K562 (cell line): Measurements from ENCODE around the gene YEATS2. TPM values are rescaled to one million over a fixed set of nuclear protein-coding genes. Genes with fewer than 3 reads are reported as not detected.

Source experiments
- BHLHE40 ChIP-seq: IDR thresholded peaks from 2 replicates; pipeline ENCODE4 v1.6.1; 2011; ENCODE audit warnings: low read length, improper control_type of control experiment
- ELK3 ChIP-seq: fragments of 450-650 bp; formaldehyde crosslinking; IDR thresholded peaks from 2 replicates; pipeline ENCODE4 v1.4.0; 2020; ENCODE audit warnings: mild to moderate bottlenecking
- HNRNPK ChIP-seq: fragments of 200-400 bp; formaldehyde crosslinking; IDR thresholded peaks from one replicate; pipeline ENCODE4 v1.6.1; 2018; ENCODE audit warnings: mild to moderate bottlenecking, low read depth, low read length; ENCODE audit not compliant: poor library complexity, severe bottlenecking
- HNRNPLL ChIP-seq: fragments of 200-400 bp; formaldehyde crosslinking; IDR thresholded peaks from 2 replicates; pipeline ENCODE4 v1.6.1; 2017; ENCODE audit warnings: low read length, low read depth, mild to moderate bottlenecking; ENCODE audit not compliant: poor library complexity, severe bottlenecking
- ILF3 ChIP-seq: fragments of 450-650 bp; IDR thresholded peaks from 2 replicates; pipeline ENCODE4 v1.6.1; 2018; ENCODE audit warnings: antibody characterized with exemption, mild to moderate bottlenecking, moderate library complexity, borderline replicate concordance
- RB1 ChIP-seq: fragments of 450-650 bp; IDR thresholded peaks from 2 replicates; pipeline ENCODE4 v1.6.1; 2017; ENCODE audit warnings: low read depth, mild to moderate bottlenecking
- REST ChIP-seq, 2 experiments: fragments of 450-650 bp; formaldehyde crosslinking in 1 of 2; IDR thresholded peaks; 2 replicates each; pipeline versions ENCODE4 v1.4.0 to v1.6.1; 2014 to 2020; ENCODE audit warnings: mild to moderate bottlenecking in 2 of 2, borderline replicate concordance in 1 of 2, low read depth in 1 of 2
- SIN3B ChIP-seq: fragments of 450-650 bp; IDR thresholded peaks from 2 replicates; pipeline ENCODE4 v1.6.1; 2017; ENCODE audit warnings: low read depth, mild to moderate bottlenecking, moderate library complexity
- SIX5 ChIP-seq, 2 experiments: IDR thresholded peaks; 2 replicates each; pipeline ENCODE4 v1.6.1; 2011; ENCODE audit warnings: low read length in 2 of 2, borderline replicate concordance in 1 of 2, low read depth in 1 of 2, mild to moderate bottlenecking in 1 of 2, moderate library complexity in 1 of 2; ENCODE audit not compliant: insufficient read depth in 1 of 2
- TAF1 ChIP-seq: IDR thresholded peaks from 2 replicates; pipeline ENCODE4 v1.6.1; 2011; ENCODE audit warnings: mild to moderate bottlenecking, low read length, moderate library complexity; ENCODE audit not compliant: insufficient read depth, control insufficient read depth, severe bottlenecking; ENCODE audit errors: extremely low read depth
- TARDBP ChIP-seq: fragments of 450-650 bp; IDR thresholded peaks from 2 replicates; pipeline ENCODE4 v1.6.1; 2016
- ZBED1 ChIP-seq: IDR thresholded peaks from 2 replicates; pipeline ENCODE4 v1.6.1; 2014
- ZBTB2 ChIP-seq: fragments of 450-650 bp; IDR thresholded peaks from 2 replicates; pipeline ENCODE4 v1.6.1; 2016; ENCODE audit warnings: antibody characterized with exemption
- ZKSCAN8 ChIP-seq: fragments of 200-800 bp; sonication (Bioruptor generic); IDR thresholded peaks from 2 replicates; pipeline ENCODE4 v1.6.1; 2016; ENCODE audit warnings: missing genetic modification characterization, missing compliant biosample characterization
- ZNF511 ChIP-seq: sonication (generic); formaldehyde crosslinking; IDR thresholded peaks from 2 replicates; pipeline ENCODE4 v1.8.0; 2022; ENCODE audit warnings: mild to moderate bottlenecking, missing genetic modification reagents
- ZNF785 ChIP-seq: fragments of 250-450 bp; sonication (Bioruptor Pico); IDR thresholded peaks from 2 replicates; pipeline ENCODE4 v1.4.0; 2020; ENCODE audit warnings: mild to moderate bottlenecking
- polyA plus RNA-seq, 8 experiments: library from polyadenylated mRNA; depleted of rRNA in 4 of 8; stranded (reverse) in 5 of 8; unstranded in 3 of 8; fragments of >200 nt; fragmentation: Nextera tagmentation in 2 of 8; fragmentation: Illumina TruSeq in 1 of 8; extraction: Ambion mirVana in 2 of 8; extraction: Trizol in 1 of 8; gene quantifications; 2 replicates each; pipeline versions ENCODE4 v1.2.1 to v1.2.3, GENCODE V29; 2011 to 2014; ENCODE audit warnings: inconsistent platforms in 1 of 8, missing spikeins in 1 of 8
- total RNA-seq, 7 experiments: library from RNA; depleted of rRNA in 6 of 7; stranded (reverse); fragments of >200 nt in 6 of 7; fragmentation: Illumina TruSeq in 2 of 7; extraction: Trizol in 2 of 7; gene quantifications; 2 replicates each; pipeline versions ENCODE4 v1.2.1 to v1.2.3, GENCODE V29; 2011 to 2021; ENCODE audit warnings: low replicate concordance in 1 of 7

YEATS2 gene
- total and polyA plus RNA-seq, 9 of the 15 experiments (the other 6 are each of a cell fraction or from before 2014, with no cell fraction given), result 1.8 to 35.2 (median 19.0) TPM

- TF ChIP-seq REST (IDR thresholded peaks at IDR 0.05; ENCODE audit: borderline replicate concordance) (no peak), REST (CRISPR knock-in tag; IDR thresholded peaks at IDR 0.05; ENCODE audit: low read depth) (peak; percentile 50; the same call in 1 of the 2 replicates), ZBTB2 (no peak), TAF1 (peak; percentile 53), SIN3B (peak; percentile 59), RB1 (0 out of 2 replicates have a peak, but pooled peaks have one; percentile 71), ELK3 (no peak), HNRNPK (no peak), ZKSCAN8 (CRISPR knock-in tag) (no peak), BHLHE40 (peak; percentile 89), ZBED1 (0 out of 2 replicates have a peak, but pooled peaks have one; percentile 20), SIX5 (IDR thresholded peaks at IDR 0.05; ENCODE audit: borderline replicate concordance in 1 of 2, insufficient read depth in 1 of 2, low read depth in 1 of 2, low read length in 2 of 2) (no peak), ZNF785 (CRISPR knock-in tag) (no peak), ZNF511 (peak; percentile 57; the same call in 1 of the 2 replicates), HNRNPLL (peak; percentile 60), TARDBP (0 out of 2 replicates have a peak, but pooled peaks have one; percentile 47), ILF3 (0 out of 2 replicates have a peak, but pooled peaks have one; percentile 33)
These were observed at the start of gene YEATS2 (continued) for GRCh38 chr3:183697610-183698317.
